ENCODE results near the gene PDE7B. TPM values are rescaled to one million over a fixed set of nuclear protein-coding genes. Genes with fewer than 3 reads are reported as not detected.

Gene PDE7B
- total RNA-seq, 1 experiment from 2014 or later = not detected

DNA sequence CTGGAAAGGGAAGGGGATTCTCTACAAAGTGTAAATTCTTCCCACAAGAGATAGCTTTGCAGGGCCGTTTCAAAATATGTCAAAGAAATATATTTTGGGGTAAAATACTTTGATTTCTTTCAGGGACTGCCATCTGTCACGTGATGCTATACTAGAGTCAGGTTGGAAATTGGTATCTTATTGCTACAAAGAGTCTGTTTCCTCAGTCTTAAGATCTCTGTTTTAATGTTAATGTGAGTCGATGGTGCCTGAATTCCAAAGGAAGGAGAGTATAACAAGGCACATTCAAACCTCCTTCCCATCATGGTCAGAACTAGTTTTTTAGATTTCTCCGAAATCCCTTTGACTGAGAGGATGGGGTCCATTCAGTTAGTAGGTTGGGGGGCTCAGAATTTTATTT lies 36.3 kb upstream of the PDE7B start:
- Mint-ChIP-seq H3K27me3 (ENCODE audit: low read depth) (no peaks in the 10 kb centered on the region), H3K4me1 (peaks cover 47% of the 10 kb centered on the region), H3K27ac (peak overlapping the region; percentile 26; the same call in 1 of the 2 replicates), H3K36me3 (peaks cover 3% of the 10 kb centered on the region; the same call in 1 of the 2 replicates), H3K4me3 (no peak overlapping the region), H3K9me3 (no peaks in the 10 kb centered on the region)
- ChIA-PET POLR2A (no interaction called here), CTCF (interaction anchor here (0.9 kb wide), 1 partner anchor 94 kb away, joined by 5 read pairs; no protein-coding TSS in a partner anchor)
- ATAC-seq (peak; percentile 89), DNase-seq (ENCODE audit: low spot score) (no peak)
- TF ChIP-seq SMAD4 (CRISPR knock-in tag; IDR thresholded peaks at IDR 0.05) (no peak), USF1 (CRISPR knock-in tag; IDR thresholded peaks at IDR 0.05) (peak; percentile 80)
- TF ChIP-seq, protein P1, sequence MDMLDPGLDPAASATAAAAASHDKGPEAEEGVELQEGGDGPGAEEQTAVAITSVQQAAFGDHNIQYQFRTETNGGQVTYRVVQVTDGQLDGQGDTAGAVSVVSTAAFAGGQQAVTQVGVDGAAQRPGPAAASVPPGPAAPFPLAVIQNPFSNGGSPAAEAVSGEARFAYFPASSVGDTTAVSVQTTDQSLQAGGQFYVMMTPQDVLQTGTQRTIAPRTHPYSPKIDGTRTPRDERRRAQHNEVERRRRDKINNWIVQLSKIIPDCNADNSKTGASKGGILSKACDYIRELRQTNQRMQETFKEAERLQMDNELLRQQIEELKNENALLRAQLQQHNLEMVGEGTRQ (CRISPR knock-in tag; IDR thresholded peaks at IDR 0.05) = peak; percentile 87

GRCh38 chr6:135817035-135817434 lies 34.5 kb upstream of the PDE7B start:
- Mint-ChIP-seq H3K9me3 (no peaks in the 10 kb centered on the region), H3K4me3 (no peak overlapping the region), H3K36me3 (peaks cover 3% of the 10 kb centered on the region; the same call in 1 of the 2 replicates), H3K27me3 (ENCODE audit: low read depth) (no peaks in the 10 kb centered on the region), H3K4me1 (peaks cover 38% of the 10 kb centered on the region), H3K27ac (no peak overlapping the region)
- TF ChIP-seq, protein P2, sequence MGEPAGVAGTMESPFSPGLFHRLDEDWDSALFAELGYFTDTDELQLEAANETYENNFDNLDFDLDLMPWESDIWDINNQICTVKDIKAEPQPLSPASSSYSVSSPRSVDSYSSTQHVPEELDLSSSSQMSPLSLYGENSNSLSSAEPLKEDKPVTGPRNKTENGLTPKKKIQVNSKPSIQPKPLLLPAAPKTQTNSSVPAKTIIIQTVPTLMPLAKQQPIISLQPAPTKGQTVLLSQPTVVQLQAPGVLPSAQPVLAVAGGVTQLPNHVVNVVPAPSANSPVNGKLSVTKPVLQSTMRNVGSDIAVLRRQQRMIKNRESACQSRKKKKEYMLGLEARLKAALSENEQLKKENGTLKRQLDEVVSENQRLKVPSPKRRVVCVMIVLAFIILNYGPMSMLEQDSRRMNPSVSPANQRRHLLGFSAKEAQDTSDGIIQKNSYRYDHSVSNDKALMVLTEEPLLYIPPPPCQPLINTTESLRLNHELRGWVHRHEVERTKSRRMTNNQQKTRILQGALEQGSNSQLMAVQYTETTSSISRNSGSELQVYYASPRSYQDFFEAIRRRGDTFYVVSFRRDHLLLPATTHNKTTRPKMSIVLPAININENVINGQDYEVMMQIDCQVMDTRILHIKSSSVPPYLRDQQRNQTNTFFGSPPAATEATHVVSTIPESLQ (CRISPR knock-in tag; IDR thresholded peaks at IDR 0.05) = no peak
- TF ChIP-seq STAT6 (CRISPR knock-in tag; conservative IDR thresholded peaks at IDR 0.05; ENCODE audit: low read depth) (no peak), ETV6 (CRISPR knock-in tag; IDR thresholded peaks at IDR 0.05) (no peak), FOXJ3 (CRISPR knock-in tag; IDR thresholded peaks at IDR 0.05; ENCODE audit: borderline replicate concordance) (no peak), TP53 (CRISPR knock-in tag; IDR thresholded peaks at IDR 0.05) (no peak), GRHL2 (CRISPR knock-in tag; IDR thresholded peaks at IDR 0.05; ENCODE audit: insufficient replicate concordance, severe bottlenecking) (no peak), CREB1 (CRISPR knock-in tag; IDR thresholded peaks at IDR 0.05) (no peak), EMX1 (CRISPR knock-in tag; IDR thresholded peaks at IDR 0.05) (no peak), RELA (CRISPR knock-in tag; IDR thresholded peaks at IDR 0.05; ENCODE audit: borderline replicate concordance) (no peak), KAT7 (CRISPR knock-in tag; IDR thresholded peaks at IDR 0.05; ENCODE audit: borderline replicate concordance) (no peak), FOXP1 (CRISPR knock-in tag; IDR thresholded peaks at IDR 0.05; ENCODE audit: borderline replicate concordance) (no peak)
- ATAC-seq (no peak), DNase-seq (ENCODE audit: low spot score) (no peak)
- ChIA-PET POLR2A (no interaction called here), CTCF (no interaction called here)

- Mint-ChIP-seq H3K27ac (no peak overlapping the region), H3K9me3 (peaks cover 4% of the 10 kb centered on the region; the same call in 1 of the 2 replicates), H3K4me1 (peaks cover 21% of the 10 kb centered on the region), H3K36me3 (peaks cover 3% of the 10 kb centered on the region), H3K27me3 (ENCODE audit: low read depth) (no peaks in the 10 kb centered on the region), H3K4me3 (no peak overlapping the region)
- POLR2A ChIA-PET = no interaction called here
- no peak for ATAC-seq
- DNase-seq (ENCODE audit: low spot score) = no peak
- CTCF ChIA-PET = no interaction called here
- TF ChIP-seq, protein P3, sequence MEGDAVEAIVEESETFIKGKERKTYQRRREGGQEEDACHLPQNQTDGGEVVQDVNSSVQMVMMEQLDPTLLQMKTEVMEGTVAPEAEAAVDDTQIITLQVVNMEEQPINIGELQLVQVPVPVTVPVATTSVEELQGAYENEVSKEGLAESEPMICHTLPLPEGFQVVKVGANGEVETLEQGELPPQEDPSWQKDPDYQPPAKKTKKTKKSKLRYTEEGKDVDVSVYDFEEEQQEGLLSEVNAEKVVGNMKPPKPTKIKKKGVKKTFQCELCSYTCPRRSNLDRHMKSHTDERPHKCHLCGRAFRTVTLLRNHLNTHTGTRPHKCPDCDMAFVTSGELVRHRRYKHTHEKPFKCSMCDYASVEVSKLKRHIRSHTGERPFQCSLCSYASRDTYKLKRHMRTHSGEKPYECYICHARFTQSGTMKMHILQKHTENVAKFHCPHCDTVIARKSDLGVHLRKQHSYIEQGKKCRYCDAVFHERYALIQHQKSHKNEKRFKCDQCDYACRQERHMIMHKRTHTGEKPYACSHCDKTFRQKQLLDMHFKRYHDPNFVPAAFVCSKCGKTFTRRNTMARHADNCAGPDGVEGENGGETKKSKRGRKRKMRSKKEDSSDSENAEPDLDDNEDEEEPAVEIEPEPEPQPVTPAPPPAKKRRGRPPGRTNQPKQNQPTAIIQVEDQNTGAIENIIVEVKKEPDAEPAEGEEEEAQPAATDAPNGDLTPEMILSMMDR (IDR thresholded peaks at IDR 0.05) = no peak
- no peak for TF ChIP-seq IRF1 (CRISPR knock-in tag; IDR thresholded peaks at IDR 0.05)
- TF ChIP-seq, protein P4, sequence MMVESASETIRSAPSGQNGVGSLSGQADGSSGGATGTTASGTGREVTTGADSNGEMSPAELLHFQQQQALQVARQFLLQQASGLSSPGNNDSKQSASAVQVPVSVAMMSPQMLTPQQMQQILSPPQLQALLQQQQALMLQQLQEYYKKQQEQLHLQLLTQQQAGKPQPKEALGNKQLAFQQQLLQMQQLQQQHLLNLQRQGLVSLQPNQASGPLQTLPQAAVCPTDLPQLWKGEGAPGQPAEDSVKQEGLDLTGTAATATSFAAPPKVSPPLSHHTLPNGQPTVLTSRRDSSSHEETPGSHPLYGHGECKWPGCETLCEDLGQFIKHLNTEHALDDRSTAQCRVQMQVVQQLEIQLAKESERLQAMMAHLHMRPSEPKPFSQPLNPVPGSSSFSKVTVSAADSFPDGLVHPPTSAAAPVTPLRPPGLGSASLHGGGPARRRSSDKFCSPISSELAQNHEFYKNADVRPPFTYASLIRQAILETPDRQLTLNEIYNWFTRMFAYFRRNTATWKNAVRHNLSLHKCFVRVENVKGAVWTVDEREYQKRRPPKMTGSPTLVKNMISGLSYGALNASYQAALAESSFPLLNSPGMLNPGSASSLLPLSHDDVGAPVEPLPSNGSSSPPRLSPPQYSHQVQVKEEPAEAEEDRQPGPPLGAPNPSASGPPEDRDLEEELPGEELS (CRISPR knock-in tag; IDR thresholded peaks at IDR 0.05) = no peak
- TF ChIP-seq ATF3 (CRISPR knock-in tag; conservative IDR thresholded peaks at IDR 0.05) = no peak
- TF ChIP-seq FOXP1 (CRISPR knock-in tag; IDR thresholded peaks at IDR 0.05; ENCODE audit: borderline replicate concordance) = no peak
- no peak for TF ChIP-seq GABPB1 (CRISPR knock-in tag; IDR thresholded peaks at IDR 0.05)
- no peak for TF ChIP-seq TP53 (CRISPR knock-in tag; IDR thresholded peaks at IDR 0.05)
- no peak for TF ChIP-seq NR3C1 (CRISPR knock-in tag; conservative IDR thresholded peaks at IDR 0.05; ENCODE audit: low read depth)
- TF ChIP-seq SP1 (CRISPR knock-in tag; conservative IDR thresholded peaks at IDR 0.05) = no peak
- no peak for TF ChIP-seq NR2C2 (CRISPR knock-in tag; IDR thresholded peaks at IDR 0.05)
Observed at GRCh38 chr6:135819665-135820064, 31.8 kb upstream of the PDE7B start.

Data from WTC11 (cell line).